Pons (tissue), 1 donor: Measurements from ENCODE around the gene HMG20A.

ENCODE experiments used
- DNase-seq: peaks from one replicate; pipeline ENCODE4 v3.0.0-alpha.2; 2016; ENCODE audit warnings: low spot score

Gene HMG20A

GRCh38 chr15:77517579-77517978, 96.9 kb downstream of the HMG20A start:
- no peak for DNase-seq

- no peak for DNase-seq
These were observed 97.8 kb downstream of the HMG20A start for GRCh38 chr15:77518458-77518857.

GRCh38 chr15:77519540-77519939, 98.9 kb downstream of the HMG20A start:
- DNase-seq = no peak

GRCh38 chr15:77521206-77521605, 100.5 kb downstream of the HMG20A start:
- no peak for DNase-seq

- DNase-seq = no peak
These were observed 104.7 kb downstream of the HMG20A start for GRCh38 chr15:77525400-77525811.

- DNase-seq = no peak
These were observed 105.4 kb downstream of the HMG20A start for GRCh38 chr15:77525907-77526594.

- DNase-seq = no peak
These were observed 106.0 kb downstream of the HMG20A start for GRCh38 chr15:77526595-77527163.

- DNase-seq = no peak
These were observed 106.6 kb downstream of the HMG20A start for GRCh38 chr15:77527164-77527778.

- no peak for DNase-seq
These were observed 107.1 kb downstream of the HMG20A start for GRCh38 chr15:77527831-77528231.

- DNase-seq = no peak
These were observed 107.7 kb downstream of the HMG20A start for GRCh38 chr15:77528290-77528967.

- DNase-seq = no peak
These were observed 108.3 kb downstream of the HMG20A start for GRCh38 chr15:77528968-77529319.

GRCh38 chr15:77529394-77530159, 108.9 kb downstream of the HMG20A start:
- no peak for DNase-seq

GRCh38 chr15:77530576-77530975, 109.9 kb downstream of the HMG20A start:
- no peak for DNase-seq

GRCh38 chr15:77531191-77532000, 110.7 kb downstream of the HMG20A start:
- DNase-seq = no peak

- DNase-seq = no peak
These were observed 111.5 kb downstream of the HMG20A start for GRCh38 chr15:77532067-77532710.

GRCh38 chr15:77532846-77533245, 112.2 kb downstream of the HMG20A start:
- no peak for DNase-seq

- no peak for DNase-seq
These were observed 113.1 kb downstream of the HMG20A start for GRCh38 chr15:77533578-77534430.
